ENCODE results near the gene PSMC4.

- TF ChIP-seq CTCF (IDR thresholded peaks at IDR 0.05) (no peak), POLR2A (IDR thresholded peaks at IDR 0.05) (no peak)
Observed at GRCh38 chr19:39929750-39930149, 41.2 kb upstream of the PSMC4 start.
